Testis (tissue), 3 donors: Measurements from ENCODE around the gene PRKCI. TPM values are rescaled to one million over a fixed set of nuclear protein-coding genes. Genes with fewer than 3 reads are reported as not detected.

ENCODE experiments used
- DNase-seq: peaks from one replicate; pipeline ENCODE4 v3.0.0-alpha.2; 2019
- H3K27ac ChIP-seq, 2 donors: fragments of 200-600 bp; sonication (generic); one replicate each; pipeline ENCODE4 v1.5.1; 2019
- H3K27me3 ChIP-seq: fragments of 200-600 bp; sonication (generic); one replicate; pipeline ENCODE4 v1.5.1; 2019
- H3K36me3 ChIP-seq: fragments of 200-600 bp; sonication (generic); one replicate; pipeline ENCODE4 v1.5.1; 2017; ENCODE audit warnings: low read depth; ENCODE audit errors: missing control alignments
- H3K4me1 ChIP-seq: fragments of 200-600 bp; sonication (generic); one replicate; pipeline ENCODE4 v1.5.1; 2019
- H3K4me3 ChIP-seq, 2 donors: fragments of 200-600 bp; sonication (generic); one replicate each; pipeline ENCODE4 v1.5.1; 2017 to 2019
- H3K9me3 ChIP-seq: fragments of 200-600 bp; sonication (generic); one replicate; pipeline ENCODE4 v1.5.1; 2017
- CTCF ChIP-seq, 3 experiments: fragments of 450-650 bp in 2 of 3; fragments of 200-600 bp in 1 of 3; sonication (generic) in 1 of 3; IDR thresholded peaks; one replicate each; pipeline ENCODE4 v1.5.1; 2016 to 2019; ENCODE audit warnings: antibody characterized with exemption in 3 of 3, mild to moderate bottlenecking in 2 of 3, moderate library complexity in 1 of 3
- POLR2A ChIP-seq: fragments of 450-650 bp; IDR thresholded peaks from one replicate; pipeline ENCODE4 v1.6.1; 2017; ENCODE audit warnings: antibody characterized with exemption, mild to moderate bottlenecking, moderate library complexity
- WGBS, 2 donors: methylation state at CpG; one replicate each; pipeline ENCODE4 v1.1.5; 2018; 5-methylcytosine and 5-hydroxymethylcytosine counted together
- intact Hi-C: fragments of 100-400 bp; cut with DNase I; formaldehyde crosslinking; loops from one replicate; pipeline ENCODE4 v1.15.1; 2023; ENCODE audit warnings: low total_unique reads
- polyA plus RNA-seq: library from polyadenylated mRNA; stranded (reverse); fragments of 350-450 nt; fragmentation: Illumina TruSeq; extraction: RNeasy Lipid Tissue Mini Kit (QIAGEN cat#74804); gene quantifications from one replicate; pipeline ENCODE4 v1.2.3, GENCODE V29; 2014; ENCODE audit warnings: low read depth, low replicate concordance; ENCODE audit not compliant: insufficient read depth
- total RNA-seq, 2 donors: library from RNA; depleted of rRNA; stranded (reverse); fragments of >200 nt; gene quantifications; one replicate each; pipeline ENCODE4 v1.2.3, GENCODE V29; 2016

The PRKCI gene
- total and polyA plus RNA-seq, 3 donors from 2014 or later, result 25.6 to 100 (median 96.5) TPM

DNA sequence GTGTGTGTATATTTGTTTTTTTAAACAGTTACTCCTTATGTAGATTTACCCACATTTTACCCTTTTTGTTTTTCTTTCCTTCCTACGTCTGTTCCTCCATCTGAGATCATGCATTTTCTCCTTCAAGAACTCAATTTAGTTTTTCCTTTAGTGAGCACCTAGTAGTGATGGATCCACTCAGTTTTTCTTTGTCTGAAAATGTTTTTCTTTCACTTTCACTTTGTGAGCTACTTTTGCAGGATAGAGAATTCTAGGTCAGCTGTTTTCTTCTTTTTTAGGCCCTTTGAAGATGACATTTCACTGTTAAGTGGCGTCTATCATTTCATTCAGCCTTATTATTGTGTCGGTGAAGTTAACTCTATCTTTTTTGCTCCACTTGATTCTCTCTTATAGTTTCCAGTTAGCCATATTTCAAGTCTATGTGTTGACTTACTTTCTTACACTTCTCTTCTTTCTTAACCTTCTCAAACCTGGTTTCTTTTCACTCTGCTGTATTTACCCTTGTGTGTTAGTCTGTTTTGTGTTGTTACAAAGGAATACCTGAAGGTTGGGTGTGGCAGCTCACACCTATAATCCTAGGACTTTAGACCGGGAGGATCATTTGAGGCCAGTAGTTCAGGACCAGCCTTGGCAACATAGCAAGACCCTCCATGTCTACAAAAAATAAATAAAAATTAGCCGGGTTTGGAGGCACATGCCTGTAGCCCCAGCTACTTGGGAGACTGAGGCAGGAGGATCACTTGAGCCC, 55.8 kb downstream of the PRKCI start:
- TF ChIP-seq CTCF (IDR thresholded peaks at IDR 0.05) (no peak), POLR2A (no peak)
- no peak for DNase-seq
- 83 to 86% methylated on average over 5 of the region's 5 CpGs for WGBS, 2 donors
- Histone ChIP-seq H3K4me3 (no peak overlapping the region), H3K27me3 (no peaks in the 10 kb centered on the region), H3K27ac (no peak overlapping the region), H3K9me3 (no peaks in the 10 kb centered on the region), H3K36me3 (no peaks in the 10 kb centered on the region), H3K4me1 (no peaks in the 10 kb centered on the region)
- intact Hi-C loops, result no loop called here

- Histone ChIP-seq H3K27ac (no peak overlapping the region), H3K4me3 (no peak overlapping the region), H3K4me1 (no peaks in the 10 kb centered on the region), H3K36me3 (no peaks in the 10 kb centered on the region), H3K27me3 (no peaks in the 10 kb centered on the region), H3K9me3 (no peaks in the 10 kb centered on the region)
- WGBS, 2 donors, result 84 to 89% methylated on average over 1 of the region's 1 CpG
- no peak for DNase-seq
- TF ChIP-seq POLR2A (no peak), CTCF (IDR thresholded peaks at IDR 0.05) (no peak)
- intact Hi-C loops, result no loop called here
Measured at GRCh38 chr3:170278627-170279026, 56.4 kb downstream of the PRKCI start.

- intact Hi-C loops, result no loop called here
- no peak for DNase-seq
- no peaks in the 10 kb centered on the region for H3K36me3 ChIP-seq
- no peaks in the 10 kb centered on the region for H3K9me3 ChIP-seq
- H3K4me1 ChIP-seq, result no peaks in the 10 kb centered on the region
- no peaks in the 10 kb centered on the region for H3K27me3 ChIP-seq
- no peak overlapping the region for H3K4me3 ChIP-seq
- TF ChIP-seq POLR2A (no peak), CTCF (IDR thresholded peaks at IDR 0.05) (no peak)
- 91 to 98% methylated on average over 2 of the region's 2 CpGs for WGBS, 2 donors
- no peak overlapping the region for H3K27ac ChIP-seq
Measured at GRCh38 chr3:170290194-170290593, 68.0 kb downstream of the PRKCI start.

- TF ChIP-seq POLR2A, result no peak
- no peak for TF ChIP-seq CTCF (IDR thresholded peaks at IDR 0.05)
- Histone ChIP-seq H3K27ac (no peak overlapping the region), H3K36me3 (no peaks in the 10 kb centered on the region), H3K4me3 (no peak overlapping the region), H3K4me1 (no peaks in the 10 kb centered on the region), H3K27me3 (no peaks in the 10 kb centered on the region), H3K9me3 (no peaks in the 10 kb centered on the region)
- 92 to 94% methylated on average over 8 of the region's 8 CpGs for WGBS, 2 donors
- intact Hi-C loops, result no loop called here
- no peak for DNase-seq
Measured at GRCh38 chr3:170295586-170295985, 73.4 kb downstream of the PRKCI start.

GRCh38 chr3:170296703-170297102, 74.5 kb downstream of the PRKCI start:
- Histone ChIP-seq H3K4me1 (no peaks in the 10 kb centered on the region), H3K36me3 (no peaks in the 10 kb centered on the region)
- intact Hi-C loops, result no loop called here

More at GRCh38 chr3:170296703-170297102, 74.5 kb downstream of the PRKCI start:
- Histone ChIP-seq H3K9me3 (no peaks in the 10 kb centered on the region), H3K27me3 (no peaks in the 10 kb centered on the region), H3K4me3 (no peak overlapping the region), H3K27ac (no peak overlapping the region)
- no peak for TF ChIP-seq POLR2A
- DNase-seq, result no peak
